A673 (cell line): ENCODE data around the gene NFATC3.

Experiments used
- EZH2 ChIP-seq: fragments of 200-600 bp; sonication (generic); IDR thresholded peaks from 2 replicates; pipeline ENCODE4 v1.6.1; 2017; ENCODE audit warnings: borderline replicate concordance, low read depth, mild to moderate bottlenecking, mixed read lengths, antibody characterized with exemption, low read length; ENCODE audit not compliant: poor library complexity, severe bottlenecking
- TF ChIP-seq, protein P1 (sequence below): fragments of 300-800, 200-600 bp; sonication (generic); conservative IDR thresholded peaks from 2 replicates; pipeline ENCODE4 v1.5.1; 2017; ENCODE audit warnings: low read depth, mild to moderate bottlenecking, antibody characterized with exemption, low read length, moderate library complexity, mixed read lengths

DNA sequence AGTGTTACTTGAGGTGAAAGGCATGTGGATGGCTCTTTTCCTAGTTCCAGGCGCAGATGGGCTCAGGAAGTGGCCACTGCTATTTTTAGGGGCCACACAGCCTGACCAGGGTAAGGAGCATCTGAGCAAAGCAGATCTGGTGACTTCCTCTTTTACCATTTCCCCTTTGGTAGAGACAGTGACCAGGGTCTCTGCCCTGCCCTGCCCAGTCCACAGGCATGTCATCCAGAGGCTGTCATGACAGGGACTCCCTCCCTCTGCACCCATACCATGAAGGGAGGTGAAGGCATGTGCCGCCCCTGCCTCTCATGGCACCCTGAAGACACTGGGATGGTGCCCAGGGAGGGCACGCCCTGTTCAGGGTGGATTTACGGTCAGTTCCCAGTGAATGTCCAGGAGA, 162.2 kb downstream of the NFATC3 start:
- TF ChIP-seq, protein P1, sequence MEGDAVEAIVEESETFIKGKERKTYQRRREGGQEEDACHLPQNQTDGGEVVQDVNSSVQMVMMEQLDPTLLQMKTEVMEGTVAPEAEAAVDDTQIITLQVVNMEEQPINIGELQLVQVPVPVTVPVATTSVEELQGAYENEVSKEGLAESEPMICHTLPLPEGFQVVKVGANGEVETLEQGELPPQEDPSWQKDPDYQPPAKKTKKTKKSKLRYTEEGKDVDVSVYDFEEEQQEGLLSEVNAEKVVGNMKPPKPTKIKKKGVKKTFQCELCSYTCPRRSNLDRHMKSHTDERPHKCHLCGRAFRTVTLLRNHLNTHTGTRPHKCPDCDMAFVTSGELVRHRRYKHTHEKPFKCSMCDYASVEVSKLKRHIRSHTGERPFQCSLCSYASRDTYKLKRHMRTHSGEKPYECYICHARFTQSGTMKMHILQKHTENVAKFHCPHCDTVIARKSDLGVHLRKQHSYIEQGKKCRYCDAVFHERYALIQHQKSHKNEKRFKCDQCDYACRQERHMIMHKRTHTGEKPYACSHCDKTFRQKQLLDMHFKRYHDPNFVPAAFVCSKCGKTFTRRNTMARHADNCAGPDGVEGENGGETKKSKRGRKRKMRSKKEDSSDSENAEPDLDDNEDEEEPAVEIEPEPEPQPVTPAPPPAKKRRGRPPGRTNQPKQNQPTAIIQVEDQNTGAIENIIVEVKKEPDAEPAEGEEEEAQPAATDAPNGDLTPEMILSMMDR = no peak
- TF ChIP-seq EZH2 = no peak
